ENCODE data around the gene NKD1.
A peak's percentile ranks its signal among the peaks of the same experiment; 100 is the strongest.

NKD1 gene

DNA sequence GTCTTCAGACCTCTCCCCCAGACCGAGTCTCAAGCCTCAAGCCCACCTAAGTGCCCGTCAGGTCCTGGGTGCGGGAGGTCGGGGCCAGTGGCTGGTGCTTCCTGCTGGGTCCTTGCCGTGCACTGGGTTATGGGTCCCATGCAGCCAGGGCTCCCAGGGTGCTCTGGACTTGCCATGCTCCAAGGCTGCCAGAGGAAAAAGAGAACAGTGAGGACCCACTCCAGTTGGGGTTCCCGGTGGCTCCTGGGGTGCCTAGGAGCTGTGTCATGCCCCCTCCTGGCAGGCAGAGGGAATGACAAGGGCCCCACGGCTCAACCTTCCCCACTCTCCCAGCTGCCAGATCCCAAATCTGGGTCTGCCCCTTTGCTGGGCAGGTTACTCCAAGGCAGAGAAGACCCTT, 129.2 kb downstream of the NKD1 start:
- no peak for DNase-seq

DNA sequence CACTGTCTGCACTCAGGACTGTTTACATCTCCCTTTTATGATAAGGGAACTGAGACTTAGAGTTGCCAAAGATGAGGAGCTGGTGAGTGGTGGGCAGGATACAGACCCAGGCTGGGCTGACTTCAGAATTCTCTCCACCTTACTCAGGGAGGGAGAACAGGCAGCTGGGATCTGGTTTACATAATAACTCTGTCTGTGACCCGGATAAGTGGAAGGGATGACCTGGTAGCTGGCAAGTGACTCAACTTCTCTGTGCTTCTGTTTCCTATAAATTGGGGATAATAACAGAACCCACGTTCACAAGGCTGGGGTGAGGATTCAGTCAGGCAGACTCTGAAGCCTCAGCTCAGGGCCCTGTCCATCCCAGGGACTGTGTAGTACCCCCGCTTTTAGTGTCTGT, 130.3 kb downstream of the NKD1 start:
- DNase-seq: no peak

DNA sequence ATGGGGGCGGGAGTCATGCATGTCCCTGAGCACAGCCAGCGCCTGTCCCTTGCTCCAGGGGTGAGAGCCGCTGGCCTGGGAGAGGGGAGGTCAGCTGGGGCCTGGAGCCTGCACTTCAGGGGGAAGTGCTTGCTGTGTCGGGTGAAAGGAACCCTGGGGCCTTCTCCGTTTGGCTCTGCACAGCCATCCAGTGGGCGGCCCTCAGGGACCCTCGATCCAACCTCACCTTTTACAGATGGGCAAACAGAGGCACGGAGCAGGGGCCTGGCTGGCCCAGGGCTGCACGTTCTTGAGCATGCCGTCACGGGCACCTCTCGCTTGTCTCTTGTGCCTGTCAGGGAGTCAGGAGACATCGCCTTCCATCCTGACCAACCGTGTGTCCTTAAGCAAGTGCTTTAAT, 131.1 kb downstream of the NKD1 start:
- DNase-seq: no peak

DNA sequence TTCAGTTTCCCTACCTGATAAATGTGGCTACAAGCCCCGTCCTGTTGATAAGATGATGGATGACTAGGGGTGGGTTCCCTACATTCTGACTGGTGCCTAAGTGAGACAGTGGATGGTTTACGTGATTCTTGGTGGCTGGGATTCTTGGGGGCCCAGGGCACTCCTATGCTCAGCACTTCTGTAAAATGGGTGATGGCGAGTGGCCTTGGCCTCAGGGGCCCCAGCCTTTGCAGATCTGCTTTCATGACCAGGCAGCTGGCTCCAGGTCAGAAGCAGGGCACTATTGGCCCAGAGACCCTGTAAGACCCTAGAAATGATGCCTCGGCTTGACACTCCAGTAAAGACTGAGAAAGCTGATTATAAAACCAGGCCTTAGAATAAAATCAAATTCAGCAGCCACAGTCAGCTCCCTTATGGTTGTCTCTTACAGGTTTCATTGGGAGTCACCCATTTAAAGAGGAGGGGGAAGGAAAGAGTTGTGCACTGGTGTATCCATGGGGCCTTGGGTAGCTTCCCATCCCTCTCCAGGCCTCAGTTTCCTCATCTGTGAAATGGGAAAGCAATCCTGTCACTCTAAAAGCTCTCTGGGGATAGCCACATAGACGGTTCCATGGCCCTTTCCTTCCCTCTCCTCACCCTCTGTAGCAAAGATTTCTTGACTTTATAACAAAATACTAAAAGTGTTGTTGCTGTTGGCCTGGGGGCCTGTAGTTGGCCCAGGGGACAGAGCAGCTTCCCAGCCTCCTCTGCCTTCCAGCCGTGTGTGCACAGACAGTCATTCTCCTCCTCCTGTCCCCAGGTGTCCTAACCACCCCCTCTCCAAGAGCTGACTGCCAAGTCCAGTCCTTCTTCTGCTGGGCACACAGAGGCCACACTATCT, 131.7 kb downstream of the NKD1 start:
- DNase-seq: no peak

DNA sequence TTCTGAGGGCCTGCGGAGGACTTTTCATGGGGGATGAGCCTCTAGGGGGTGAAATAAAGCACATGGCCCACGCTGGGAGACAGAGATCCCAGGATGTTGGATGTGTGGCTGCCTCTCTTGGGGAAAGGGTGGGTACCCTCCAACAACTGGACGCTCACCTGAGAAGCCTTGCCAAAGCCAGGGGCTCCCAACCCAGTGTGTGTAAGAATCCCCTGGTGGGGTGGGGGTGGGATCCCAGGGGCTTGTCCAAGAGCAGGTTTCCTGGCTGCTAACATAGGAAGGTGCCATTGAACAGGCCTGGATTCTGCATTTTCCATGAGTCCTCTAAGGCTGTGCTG, 132.3 kb downstream of the NKD1 start:
- DNase-seq: no peak

DNA sequence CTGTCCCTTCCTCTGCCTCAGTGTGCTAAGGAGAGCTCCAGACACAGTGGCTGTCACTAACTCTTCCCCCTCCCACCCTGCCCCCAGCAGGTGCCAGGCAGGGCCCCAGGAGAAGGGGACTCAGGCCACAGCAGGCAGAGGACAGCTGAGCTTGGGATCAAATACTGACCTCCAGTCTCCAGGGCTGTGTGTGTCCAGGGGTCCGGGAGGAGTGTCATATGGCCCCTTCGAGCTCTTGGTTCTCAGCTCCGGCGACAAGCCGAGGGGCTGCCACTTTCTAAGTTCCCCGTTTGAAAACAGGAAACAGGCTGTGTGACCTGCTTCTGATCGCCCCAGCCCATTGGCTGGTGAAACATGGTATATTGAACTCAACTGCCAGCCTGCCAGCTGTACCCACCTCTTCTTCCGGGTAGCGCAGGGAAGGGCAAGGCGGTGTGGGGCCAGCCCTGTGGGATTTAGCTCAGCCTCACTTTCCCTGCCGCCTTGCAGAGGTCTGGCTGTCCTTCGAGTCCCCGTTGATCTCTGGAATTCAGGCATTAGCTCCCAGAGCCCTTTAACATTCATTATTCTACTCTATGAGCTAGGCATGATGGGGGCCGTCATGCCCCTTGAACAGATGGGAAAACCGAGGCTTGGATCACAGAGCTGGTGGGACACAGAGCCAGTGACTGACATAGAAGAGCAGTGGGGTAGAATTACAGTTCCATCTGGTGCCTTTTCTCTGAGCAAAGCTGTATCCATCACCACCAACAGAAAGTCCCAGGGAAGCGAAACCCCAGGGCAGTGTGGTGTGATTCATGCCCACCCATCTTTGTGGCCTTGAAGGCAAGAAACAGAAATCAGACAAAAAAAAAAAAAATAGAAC, 133.1 kb downstream of the NKD1 start, which contains the start of gene SNX20:
Gene SNX20 (minus strand): TSS at position 292 of the 865 bp plus-strand sequence. CDS start 3,786 bp downstream, outside the sequence.
- peak; percentile 47 for DNase-seq

DNA sequence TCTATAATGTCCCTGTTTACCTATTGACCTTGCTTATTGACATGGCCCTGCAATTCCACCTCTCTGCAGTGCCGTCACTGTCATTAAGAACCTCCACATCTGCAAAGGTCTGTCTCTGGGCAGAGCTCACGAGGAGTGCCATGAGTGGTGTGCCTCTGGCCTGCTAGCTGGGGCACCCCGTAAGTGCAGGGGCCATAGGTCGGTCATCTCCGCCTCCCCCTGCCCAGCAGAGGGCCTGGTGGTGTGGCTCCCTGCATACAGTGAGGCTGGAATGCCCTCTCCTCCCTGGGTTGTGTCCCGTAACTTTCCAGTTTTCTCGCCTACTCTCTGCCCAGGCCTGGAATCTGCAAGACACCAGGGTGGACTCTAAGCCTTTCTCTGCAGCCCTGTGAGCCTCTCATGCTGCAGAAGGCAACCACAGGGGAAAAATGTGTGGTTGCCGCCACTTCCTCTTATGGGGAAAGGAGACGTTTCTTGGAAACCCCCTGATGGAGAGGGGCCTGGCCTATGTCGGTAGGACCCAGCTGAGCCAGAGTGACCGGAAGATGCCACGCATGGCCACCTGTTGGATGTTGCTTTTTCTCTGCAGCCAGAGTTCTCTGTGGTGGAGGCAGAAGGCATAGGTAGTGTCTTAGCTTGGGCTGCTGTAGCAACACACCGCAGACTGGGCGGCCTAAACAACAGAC, 135.6 kb downstream of the NKD1 start:
- DNase-seq: no peak

DNA sequence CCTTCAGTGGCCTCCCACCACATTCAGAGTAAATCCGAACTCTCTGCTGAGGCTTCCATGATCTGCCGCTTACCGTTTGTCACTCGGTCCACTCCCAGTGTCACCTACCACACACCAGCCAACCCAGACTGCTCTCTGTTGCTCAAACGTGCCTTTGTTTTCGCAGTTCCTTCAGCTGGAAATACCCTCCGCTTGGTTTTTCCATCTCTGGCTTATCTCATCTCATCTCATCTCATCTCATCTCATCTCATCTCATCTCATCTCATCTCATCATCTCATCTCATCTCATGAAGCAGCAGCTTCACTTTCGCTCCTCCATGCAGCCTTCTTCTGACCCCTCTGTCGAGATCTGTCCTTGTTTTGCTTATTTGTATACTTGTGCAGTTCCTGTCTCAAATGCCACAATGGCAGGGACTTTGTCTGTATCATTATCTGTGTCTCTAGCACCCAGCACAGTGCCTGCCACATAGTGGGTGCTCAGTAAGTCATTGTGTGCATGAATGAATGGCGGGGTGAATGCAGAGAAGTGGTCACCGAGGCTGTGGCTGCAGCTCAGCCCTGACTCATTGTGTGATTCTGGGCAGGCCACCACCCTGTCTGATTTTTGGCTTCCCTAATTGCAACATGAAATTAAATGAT, 136.7 kb downstream of the NKD1 start:
- DNase-seq: no peak

DNA sequence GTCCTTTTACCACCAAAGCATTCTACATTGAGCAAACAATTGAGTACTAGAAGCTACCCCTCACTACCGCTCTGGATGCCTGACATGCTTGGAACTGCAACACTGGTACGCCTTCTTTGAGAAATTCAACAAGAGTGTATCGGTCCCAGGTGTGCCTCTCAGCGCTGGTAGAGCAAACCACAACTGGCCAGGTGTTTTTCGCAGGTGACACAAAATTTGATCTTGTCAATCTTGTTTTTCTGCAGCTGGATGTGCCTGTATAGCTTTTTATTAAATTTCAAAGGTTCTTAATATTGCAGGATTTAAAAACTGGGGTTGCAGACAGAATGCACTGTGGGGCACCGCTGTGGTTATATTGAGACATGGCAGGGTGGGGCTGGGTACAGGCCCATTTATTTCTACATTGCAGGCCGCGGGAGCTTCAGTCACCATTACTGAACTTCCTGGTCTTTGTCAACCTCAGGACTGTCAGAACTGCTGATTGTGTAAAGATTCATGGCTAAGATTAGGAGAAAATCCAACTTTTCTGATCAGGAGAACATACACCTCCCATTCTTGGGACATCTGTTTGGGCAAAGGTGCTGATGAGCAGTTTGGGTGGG, 137.4 kb downstream of the NKD1 start:
- no peak for DNase-seq

DNA sequence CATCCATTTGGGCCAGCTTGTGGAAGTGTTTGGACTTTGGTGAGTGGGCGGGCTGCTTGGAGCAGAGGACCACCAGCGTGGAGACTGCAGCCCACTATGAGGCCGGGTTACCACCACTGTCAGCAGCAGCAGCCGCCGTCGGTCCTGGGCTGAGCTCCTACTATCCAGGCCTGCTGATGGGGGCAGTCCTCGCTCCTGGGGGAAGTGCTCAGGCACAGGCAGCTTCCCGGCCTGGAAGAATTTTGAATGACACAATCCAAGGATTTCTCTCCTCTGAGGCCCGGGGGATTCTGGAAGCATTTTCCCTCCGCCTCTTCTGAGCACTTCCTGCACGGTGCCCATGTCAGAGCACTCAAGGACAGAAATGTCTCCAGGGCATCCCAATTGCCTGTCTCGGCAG, 139.9 kb downstream of the NKD1 start:
- DNase-seq: no peak

DNA sequence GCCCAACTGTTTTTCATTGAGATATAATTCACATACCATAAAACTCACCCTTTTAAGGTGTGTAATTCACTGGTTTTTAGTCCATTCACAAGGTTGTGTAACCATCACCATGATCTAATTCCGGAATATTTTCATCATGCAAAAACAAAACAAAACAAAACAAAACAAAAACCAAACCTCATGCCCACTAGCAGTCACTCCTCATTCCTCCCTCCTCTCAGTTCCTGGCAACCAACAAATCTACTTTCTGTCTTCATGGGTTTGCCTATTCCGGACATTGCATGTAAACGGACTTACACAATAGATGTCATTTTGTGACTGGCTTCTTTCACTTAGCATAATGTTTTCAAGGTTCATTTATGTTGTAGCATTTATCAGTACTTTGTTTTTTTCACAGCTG, 140.7 kb downstream of the NKD1 start:
- no peak for DNase-seq

DNA sequence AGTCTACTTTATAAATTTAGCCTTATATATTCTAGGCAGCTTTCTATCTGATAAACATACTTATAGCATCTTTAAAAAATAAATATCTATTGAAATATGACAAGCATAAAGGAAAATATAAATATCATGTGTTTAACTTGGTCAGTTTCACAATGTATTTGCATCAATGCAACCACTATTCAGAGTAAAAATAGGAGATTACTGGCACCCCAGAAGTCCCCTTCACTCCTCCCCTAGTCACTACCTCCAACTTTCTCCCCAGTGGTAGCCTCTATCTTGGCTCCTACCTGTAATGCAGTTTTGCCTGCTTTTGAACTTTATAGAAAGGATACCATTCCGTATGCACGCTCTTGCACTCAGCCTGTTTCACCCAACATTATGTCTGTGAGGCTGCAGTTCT, 142.0 kb downstream of the NKD1 start:
- DNase-seq: no peak

DNA sequence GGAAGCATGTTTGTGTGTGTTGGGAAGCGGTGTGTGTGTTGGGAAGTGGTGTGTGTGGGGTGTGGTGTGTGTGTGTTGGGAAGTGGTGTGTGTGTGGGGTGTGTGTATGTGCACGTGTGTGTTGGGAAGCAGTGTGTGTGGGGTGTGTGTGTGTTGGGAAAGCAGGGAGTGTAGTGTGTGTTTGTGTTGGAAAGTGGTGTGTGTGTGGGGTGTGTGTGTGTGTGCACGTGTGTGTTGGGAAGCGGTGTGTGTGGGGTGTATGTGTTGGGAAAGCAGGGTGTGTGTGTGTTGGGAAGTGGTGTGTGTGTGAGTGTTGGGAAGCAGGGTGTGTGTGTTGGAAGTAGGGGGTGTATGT, 144.4 kb downstream of the NKD1 start:
- no peak for DNase-seq

DNA sequence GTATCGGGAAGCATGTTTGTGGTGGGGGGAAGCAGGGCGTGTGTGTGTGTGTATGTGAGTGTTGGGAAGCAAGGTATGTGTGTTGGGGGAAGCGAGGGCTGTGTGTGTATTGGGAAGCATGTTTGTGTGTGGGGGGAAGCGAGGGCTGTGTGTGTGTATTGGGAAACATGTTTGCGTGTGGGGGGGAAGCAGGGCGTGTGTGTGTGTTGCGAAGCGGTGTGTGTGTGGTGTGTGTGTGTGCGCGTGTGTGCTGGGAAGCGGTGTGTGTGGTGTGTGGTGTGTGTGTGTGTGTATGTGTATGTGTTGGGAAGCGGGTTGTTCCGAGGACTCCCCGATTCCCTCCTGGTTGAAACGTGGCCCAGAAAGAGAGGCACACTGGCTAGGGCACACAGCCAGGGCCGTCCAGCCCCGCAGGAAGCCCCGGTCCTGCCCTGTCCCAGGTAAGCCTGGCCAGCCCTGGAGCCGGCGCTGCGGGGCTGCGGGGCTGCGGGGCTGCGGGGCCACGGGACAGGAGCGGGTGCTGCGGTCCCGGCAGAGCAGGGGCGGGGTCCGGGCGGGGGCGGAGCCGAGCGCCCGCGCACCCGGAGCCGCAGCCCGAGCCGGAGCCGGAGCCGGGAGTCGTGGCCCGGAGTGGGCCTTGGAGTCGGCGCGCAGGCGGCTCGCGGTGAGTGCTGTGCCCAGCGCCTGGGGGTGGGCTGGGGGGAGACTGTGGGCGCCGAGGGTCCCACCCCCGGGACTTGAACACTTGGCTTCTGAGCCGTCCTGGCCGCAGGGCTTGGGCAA, 145.0 kb downstream of the NKD1 start, which contains the start of gene NOD2:
Gene NOD2 (plus strand): TSS at position 608 of the 783 bp plus-strand sequence. CDS start 5,890 bp downstream, outside the sequence.
- no peak for DNase-seq

DNA sequence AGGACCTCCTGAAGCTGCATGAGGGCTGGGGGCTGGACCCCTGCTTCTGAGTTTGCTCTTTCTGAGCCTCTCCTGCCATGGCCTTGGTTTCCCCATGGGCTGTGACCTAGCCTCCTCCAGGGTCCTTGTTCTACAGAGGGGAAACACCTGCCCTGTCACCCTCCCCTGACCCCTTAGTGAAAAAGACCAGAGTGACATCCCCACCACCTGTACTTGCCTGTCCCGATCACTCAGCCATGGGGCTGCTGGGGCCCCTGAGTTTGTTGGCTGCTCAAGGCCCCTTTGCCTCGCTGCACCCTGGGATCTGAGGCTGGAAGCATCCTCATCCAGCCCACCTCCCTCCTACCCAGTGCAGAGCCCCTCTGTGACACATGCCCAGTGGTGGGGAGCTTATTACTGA, 146.0 kb downstream of the NKD1 start:
- no peak for DNase-seq

DNA sequence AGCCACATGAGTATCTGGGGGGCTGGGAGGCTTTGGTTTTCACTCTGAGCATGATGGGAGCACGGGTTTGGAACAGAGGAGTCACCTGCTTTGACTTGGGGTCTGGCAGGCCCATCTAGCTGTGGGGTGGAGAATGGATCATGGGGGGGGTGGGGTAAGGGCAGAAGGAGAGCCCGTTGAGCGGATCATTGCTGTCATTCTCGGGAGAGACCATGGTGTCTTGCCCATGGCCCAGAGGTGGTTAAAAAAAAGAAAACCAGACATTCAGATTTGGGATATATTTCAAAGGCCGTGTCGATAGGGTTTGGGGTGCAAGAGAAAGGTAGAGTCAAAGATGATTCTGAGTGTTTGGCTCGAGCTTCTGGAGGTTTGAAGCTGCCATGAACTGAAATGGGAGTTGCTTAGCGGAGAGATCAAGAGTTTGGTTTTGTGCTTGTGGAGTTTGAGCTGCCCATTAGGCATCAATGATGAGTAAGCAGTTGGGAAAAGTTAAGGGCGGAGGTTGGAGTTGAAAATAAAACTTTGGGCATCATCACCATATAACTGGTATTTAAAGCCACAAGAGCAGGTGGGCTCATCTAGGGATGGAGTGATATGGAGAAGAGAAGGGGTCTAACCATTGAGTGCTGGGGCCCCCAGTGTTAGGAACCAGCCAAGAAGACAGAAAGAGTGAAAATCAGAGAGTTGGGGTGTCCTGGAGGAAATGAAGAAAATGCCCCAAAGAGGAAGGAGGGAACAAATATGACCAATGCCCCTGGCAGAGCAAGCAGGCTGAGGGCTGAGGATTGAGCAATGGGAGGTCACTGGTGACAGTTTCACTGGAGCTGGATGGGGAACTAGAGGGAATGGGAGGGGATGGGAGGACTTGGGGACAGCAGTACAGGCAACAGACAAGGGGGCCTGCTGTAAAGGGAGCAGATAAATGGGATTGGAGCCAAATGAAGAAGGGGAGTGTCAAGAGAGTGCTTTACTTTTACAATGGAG, 147.1 kb downstream of the NKD1 start:
- no peak for DNase-seq

DNA sequence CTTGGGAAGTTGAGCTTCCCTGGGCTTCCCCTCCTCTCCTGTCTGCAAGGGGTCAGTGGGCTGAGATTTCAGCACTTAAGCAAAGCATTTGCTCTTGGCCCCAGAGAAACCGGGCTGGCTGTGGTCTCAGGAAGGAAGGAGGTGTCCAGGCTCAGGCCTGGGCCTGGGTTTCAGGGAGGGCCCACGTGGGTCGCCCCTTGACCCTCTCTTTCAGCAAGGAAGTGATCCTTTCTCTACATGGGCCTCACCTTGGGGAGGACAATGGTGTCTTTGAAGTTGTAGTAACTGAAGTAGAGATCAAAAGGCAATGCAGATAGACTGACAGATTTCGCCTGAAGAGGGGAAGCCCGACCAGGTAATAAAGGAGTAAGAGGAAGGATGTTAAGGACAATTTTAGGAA, 147.9 kb downstream of the NKD1 start:
- no peak for DNase-seq

DNA sequence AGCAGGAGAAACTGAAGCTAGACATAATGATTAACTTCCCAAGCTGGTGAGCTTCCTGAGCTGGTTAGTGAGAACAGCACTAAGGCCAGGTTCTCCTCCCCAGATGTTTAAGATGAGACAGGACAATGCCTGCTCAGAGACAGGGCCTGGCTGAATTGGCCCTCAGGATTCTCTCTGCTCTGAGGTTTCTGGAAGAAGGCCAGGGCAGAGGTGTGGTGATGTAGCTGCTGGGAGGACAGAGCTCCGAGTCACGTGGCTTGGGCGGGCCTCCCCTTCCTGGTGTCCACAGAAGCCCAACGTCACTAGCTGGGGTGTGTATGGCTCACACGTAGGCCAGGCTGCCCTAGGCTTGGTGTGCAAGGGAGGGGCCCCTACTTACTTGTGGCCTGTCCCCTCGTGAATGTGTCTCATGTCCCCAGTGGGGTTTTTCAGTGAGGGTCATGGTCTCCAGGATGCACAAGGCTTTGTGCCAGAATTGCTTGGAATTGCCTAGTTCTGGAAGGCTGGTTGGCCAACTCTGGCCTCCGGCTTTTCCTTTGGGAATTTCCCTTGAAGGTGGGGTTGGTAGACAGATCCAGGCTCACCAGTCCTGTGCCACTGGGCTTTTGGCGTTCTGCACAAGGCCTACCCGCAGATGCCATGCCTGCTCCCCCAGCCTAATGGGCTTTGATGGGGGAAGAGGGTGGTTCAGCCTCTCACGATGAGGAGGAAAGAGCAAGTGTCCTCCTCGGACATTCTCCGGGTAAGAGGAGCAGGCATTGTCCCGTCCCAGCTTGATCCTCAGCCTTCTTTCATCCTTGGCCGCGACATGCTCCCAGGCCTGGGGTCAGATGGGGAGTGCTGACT, 148.6 kb downstream of the NKD1 start:
- no peak for DNase-seq

DNA sequence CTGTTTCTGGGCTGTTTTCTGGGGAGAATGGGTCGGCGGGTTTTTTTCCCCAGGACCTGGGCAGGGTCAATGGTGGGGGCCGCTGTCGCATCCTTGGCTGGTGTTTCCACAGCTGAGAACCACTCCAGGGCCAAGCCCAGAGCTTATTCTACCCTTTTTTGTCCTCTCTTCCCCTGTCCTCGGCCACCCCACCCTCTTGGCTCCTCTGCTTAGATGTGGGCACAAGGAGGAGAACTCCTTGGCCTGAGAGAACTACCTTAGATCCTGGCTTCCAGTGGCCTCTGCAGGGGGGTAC, 149.2 kb downstream of the NKD1 start:
- DNase-seq: no peak

Data from effector CD8-positive, alpha-beta T cell (primary cell).